Uterus (tissue), 4 donors: ENCODE results near the gene NXN. TPM values are rescaled to one million over a fixed set of nuclear protein-coding genes. Genes with fewer than 3 reads are reported as not detected.
A peak's percentile ranks its signal among the peaks of the same experiment; 100 is the strongest.

Experiments used
- DNase-seq, 2 donors: peaks; one replicate each; pipeline ENCODE4 v3.0.0-alpha.2; 2019 to 2020
- H3K27ac ChIP-seq, 2 donors: fragments of 200-600 bp; sonication (generic); 1 replicate in 1 of 2; 2 replicates in 1 of 2; pipeline ENCODE4 v1.5.1; 2016 to 2018
- H3K27me3 ChIP-seq, 2 donors: fragments of 200-600 bp; sonication (generic); one replicate each; pipeline ENCODE4 v1.5.1; 2018 to 2019; ENCODE audit warnings: control low read depth in 1 of 2
- H3K36me3 ChIP-seq, 2 donors: fragments of 200-600 bp; sonication (generic); one replicate each; pipeline ENCODE4 v1.5.1; 2019; ENCODE audit warnings: control low read depth in 1 of 2
- H3K4me1 ChIP-seq, 2 donors: fragments of 200-600 bp; sonication (generic); one replicate each; pipeline ENCODE4 v1.5.1; 2018 to 2019; ENCODE audit warnings: control low read depth in 1 of 2
- H3K4me3 ChIP-seq, 2 donors: fragments of 200-600 bp; sonication (generic); 1 replicate in 1 of 2; 2 replicates in 1 of 2; pipeline ENCODE4 v1.5.1; 2018 to 2019; ENCODE audit warnings: mild to moderate bottlenecking in 1 of 2
- H3K9me3 ChIP-seq, 2 donors: fragments of 200-600 bp; sonication (generic); one replicate each; pipeline ENCODE4 v1.5.1; 2019; ENCODE audit warnings: control low read depth in 1 of 2
- POLR2A ChIP-seq, 2 donors: fragments of 450-650 bp; IDR thresholded peaks; one replicate each; pipeline ENCODE4 v1.6.1; 2016; ENCODE audit warnings: antibody characterized with exemption in 2 of 2, mild to moderate bottlenecking in 1 of 2, moderate library complexity in 1 of 2
- intact Hi-C: fragments of 100-400 bp; cut with DNase I; formaldehyde crosslinking; loops from one replicate; pipeline ENCODE4 v1.15.1; 2023; ENCODE audit warnings: low total_unique reads
- total RNA-seq, 4 donors: library from RNA; depleted of rRNA in 3 of 4; stranded (reverse); fragments of >200 nt in 3 of 4; gene quantifications; one replicate each; pipeline versions ENCODE4 v1.1.0 to v1.2.4, GENCODE V29; 2014 to 2023
- TF ChIP-seq, protein P1 (sequence below), 4 experiments: fragments of 200-600 bp in 2 of 4; fragments of 450-650 bp in 2 of 4; sonication (generic) in 2 of 4; IDR thresholded peaks; one replicate each; pipeline ENCODE4 v1.5.1; 2016 to 2019; ENCODE audit warnings: antibody characterized with exemption in 4 of 4, mild to moderate bottlenecking in 2 of 4, moderate library complexity in 1 of 4
- donor health status: DM: yes; HTN: yes; CAD: no.

Gene NXN
- total RNA-seq, 4 donors from 2014 or later: 6.5 to 99.0 (median 49.9) TPM

DNA sequence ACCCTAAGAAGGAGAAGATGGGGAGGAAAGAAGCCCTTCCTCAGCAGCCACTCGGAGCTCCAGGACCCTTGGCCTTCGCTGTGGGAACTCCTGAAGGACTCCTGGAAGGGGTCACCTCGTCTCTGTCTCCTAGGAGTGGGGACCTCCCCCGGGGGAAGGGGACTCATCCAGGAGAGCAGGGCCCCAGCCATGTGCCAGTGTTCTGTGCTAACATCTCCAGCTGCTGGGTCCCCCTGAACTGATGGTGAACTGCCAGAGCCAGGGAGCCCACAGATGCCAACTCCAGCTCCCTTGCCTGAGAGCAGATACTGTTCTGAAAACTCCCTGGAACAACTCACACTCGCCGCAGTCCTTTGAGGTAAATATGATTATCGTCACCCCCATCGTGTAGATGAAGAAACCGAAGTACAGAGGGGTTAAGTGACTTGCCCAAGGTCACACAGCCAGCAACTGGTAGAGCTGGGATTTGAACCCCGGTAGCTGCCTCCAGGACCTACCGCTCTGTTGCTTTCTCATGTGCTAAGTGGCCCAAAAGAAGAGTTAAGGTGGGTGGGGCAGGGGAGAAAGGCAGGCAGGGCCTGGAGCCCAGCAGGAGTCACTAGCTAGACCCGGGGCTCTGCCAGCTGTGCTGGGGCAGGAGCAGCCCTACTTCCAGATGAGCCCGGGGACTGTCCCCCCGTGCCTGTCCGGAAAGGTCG, 27.9 kb upstream of the NXN start:
- Histone ChIP-seq H3K4me1 (peaks cover 0 to 9% of the 10 kb centered on the region in 2 donors), H3K27me3 (no peaks in the 10 kb centered on the region), H3K9me3 (no peaks in the 10 kb centered on the region), H3K4me3 (no peak overlapping the region), H3K36me3 (no peaks in the 10 kb centered on the region), H3K27ac (peak overlapping the region; percentile 60 to 71)
- intact Hi-C loops: no loop called here
- TF ChIP-seq, protein P1, sequence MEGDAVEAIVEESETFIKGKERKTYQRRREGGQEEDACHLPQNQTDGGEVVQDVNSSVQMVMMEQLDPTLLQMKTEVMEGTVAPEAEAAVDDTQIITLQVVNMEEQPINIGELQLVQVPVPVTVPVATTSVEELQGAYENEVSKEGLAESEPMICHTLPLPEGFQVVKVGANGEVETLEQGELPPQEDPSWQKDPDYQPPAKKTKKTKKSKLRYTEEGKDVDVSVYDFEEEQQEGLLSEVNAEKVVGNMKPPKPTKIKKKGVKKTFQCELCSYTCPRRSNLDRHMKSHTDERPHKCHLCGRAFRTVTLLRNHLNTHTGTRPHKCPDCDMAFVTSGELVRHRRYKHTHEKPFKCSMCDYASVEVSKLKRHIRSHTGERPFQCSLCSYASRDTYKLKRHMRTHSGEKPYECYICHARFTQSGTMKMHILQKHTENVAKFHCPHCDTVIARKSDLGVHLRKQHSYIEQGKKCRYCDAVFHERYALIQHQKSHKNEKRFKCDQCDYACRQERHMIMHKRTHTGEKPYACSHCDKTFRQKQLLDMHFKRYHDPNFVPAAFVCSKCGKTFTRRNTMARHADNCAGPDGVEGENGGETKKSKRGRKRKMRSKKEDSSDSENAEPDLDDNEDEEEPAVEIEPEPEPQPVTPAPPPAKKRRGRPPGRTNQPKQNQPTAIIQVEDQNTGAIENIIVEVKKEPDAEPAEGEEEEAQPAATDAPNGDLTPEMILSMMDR (IDR thresholded peaks at IDR 0.05): no peak
- no peak for TF ChIP-seq POLR2A (IDR thresholded peaks at IDR 0.05)
- no peak for DNase-seq

DNA sequence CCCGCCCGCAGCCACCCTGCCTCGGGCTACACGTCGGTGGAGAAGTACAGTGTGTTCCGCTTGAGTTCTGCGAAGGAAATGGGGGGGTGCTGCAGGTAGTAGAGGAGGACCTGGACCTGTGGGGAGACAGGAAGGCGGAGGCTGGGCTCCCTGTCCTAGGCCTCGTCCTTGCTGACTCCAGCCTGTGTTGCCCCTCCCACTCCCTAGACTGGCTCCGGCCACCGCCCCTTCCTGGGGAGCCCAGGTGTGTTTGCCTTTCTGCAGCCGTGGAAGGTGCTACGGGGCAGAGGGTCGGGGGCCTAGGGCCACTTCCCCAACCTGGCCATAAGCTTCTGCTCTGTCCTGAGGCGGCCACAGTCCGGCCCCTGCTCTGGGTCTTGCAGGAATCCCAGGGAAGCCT, 26.5 kb upstream of the NXN start:
- no peak overlapping the region for H3K4me3 ChIP-seq
- H3K27me3 ChIP-seq: no peaks in the 10 kb centered on the region
- no peak for TF ChIP-seq POLR2A (IDR thresholded peaks at IDR 0.05)
- TF ChIP-seq, protein P1 (IDR thresholded peaks at IDR 0.05): no peak
- H3K9me3 ChIP-seq: no peaks in the 10 kb centered on the region
- peaks cover 0 to 9% of the 10 kb centered on the region in 2 donors for H3K4me1 ChIP-seq
- DNase-seq: no peak
- intact Hi-C loops: no loop called here
- no peaks in the 10 kb centered on the region for H3K36me3 ChIP-seq
- peak overlapping the region; percentile 60 to 61 for H3K27ac ChIP-seq

DNA sequence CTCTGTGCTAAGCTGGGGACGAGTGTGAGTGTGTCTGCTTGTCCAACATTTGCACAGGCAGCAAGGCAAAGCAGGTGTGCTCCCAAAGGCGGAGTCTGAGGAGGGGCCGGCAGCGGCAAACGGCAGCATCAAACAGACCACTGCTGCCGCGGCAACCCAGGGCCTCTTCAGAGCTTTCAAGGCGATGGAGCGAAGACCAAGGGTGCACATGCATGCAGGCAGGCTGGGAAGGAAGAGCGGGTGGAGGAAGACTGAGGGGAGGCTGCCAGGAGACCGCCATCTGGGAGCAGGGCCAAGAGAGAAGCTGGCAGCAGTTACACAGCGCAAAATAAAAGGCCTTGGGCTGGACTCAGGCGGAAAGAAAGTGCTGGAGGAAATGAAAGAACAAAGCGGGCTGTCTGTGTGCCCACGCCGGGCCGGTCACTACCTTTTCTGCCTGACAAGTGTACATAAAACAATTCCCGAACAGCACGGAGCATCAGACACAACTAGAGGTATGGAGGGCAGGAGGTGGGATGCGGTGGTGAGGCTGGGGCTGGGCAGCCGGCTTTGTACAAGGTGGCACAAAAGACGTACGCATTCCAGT, 25.9 kb upstream of the NXN start:
- intact Hi-C loops: no loop called here
- no peaks in the 10 kb centered on the region for H3K36me3 ChIP-seq
- TF ChIP-seq POLR2A (IDR thresholded peaks at IDR 0.05): no peak
- TF ChIP-seq, protein P1 (IDR thresholded peaks at IDR 0.05): no peak
- no peaks in the 10 kb centered on the region for H3K27me3 ChIP-seq
- H3K27ac ChIP-seq: peak overlapping the region; percentile 60 to 61
- H3K4me1 ChIP-seq: peaks cover 0 to 9% of the 10 kb centered on the region in 2 donors
- no peaks in the 10 kb centered on the region for H3K9me3 ChIP-seq
- no peak overlapping the region for H3K4me3 ChIP-seq
- DNase-seq: peak; percentile 73

DNA sequence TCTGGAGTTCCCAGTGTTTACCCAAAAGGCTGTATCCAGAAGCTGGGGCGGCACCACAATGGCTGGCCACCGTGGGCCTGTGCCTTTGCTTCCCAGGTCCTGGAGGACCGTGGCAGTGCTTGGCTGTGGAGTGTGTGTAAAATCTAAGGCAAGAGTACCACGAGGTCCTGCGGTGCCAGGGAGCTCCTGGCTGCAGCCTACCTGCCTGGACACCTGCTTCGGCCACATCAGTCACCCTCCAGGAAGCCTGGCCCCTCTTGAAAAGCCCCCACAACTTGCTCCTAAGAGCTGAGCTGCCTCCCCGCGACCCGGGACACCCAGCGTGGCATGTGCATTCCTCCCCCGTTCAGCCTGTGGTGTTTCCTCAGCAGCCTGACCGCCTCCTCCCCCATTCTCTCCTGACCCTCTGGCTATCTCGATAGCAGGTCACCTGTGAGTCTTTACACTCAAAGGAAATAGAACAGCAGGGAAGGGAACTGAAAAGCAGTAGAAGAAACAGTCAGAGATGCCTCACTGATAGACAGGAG, 25.3 kb upstream of the NXN start:
- intact Hi-C loops: no loop called here
- DNase-seq: no peak
- TF ChIP-seq, protein P1 (IDR thresholded peaks at IDR 0.05): no peak
- no peak for TF ChIP-seq POLR2A (IDR thresholded peaks at IDR 0.05)
- no peaks in the 10 kb centered on the region for H3K36me3 ChIP-seq
- peaks cover 0 to 9% of the 10 kb centered on the region in 2 donors for H3K4me1 ChIP-seq
- peak overlapping the region; percentile 33 to 60 for H3K27ac ChIP-seq
- H3K27me3 ChIP-seq: no peaks in the 10 kb centered on the region
- H3K4me3 ChIP-seq: no peak overlapping the region
- H3K9me3 ChIP-seq: no peaks in the 10 kb centered on the region
